ENCODE data around the gene APOBEC3C.

APOBEC3C gene

DNA sequence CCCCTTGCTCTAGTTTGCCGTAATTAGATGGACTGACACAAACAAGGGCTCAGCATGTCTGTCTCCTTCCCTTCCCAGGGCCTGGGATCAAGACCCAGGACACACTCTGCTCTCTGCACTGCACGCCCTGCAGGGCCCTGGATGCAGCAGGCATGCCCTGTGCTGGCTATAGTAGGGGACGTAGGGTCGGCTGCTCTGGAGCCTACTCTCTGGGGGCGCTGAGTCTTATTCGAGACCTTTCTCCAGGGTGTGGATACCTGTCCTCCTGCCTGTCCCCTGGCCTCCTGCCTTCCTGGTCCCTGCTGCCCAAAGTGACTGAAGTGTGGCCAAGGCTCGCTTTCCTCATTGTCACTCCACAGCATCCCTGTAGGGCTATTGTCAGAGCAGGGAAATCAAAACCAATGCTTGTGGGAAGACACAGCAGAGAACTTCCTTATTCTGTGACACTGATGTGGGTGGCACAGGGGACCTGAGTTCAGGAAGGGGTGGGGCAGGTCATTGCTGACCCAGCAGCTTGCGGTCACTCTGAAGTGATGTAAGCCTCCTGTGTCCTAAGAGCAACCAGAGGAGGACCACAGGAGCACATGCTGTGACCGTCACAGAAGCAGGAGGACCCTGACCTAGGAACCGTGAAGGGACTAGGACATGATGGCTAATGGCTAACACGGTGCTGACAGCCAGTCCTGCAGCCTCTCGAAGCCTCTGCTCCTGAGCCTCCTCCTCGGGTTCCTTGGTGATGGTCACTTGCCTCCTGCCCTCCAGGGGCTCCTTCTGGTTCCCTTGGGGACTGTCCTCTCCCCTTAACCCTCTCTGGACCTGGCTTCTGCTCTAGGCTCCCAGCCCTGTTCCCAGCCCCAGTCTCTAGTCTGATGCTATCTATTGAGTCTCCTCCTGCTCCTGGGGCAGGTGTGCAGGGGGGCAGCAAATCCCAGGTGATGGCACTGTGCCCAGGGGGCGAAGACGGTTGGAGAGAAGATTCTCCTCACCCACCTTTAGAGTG lies 46.3 kb upstream of the APOBEC3C start:
- DNase-seq (ENCODE audit: low read depth): no peak
- TF ChIP-seq, protein P1, sequence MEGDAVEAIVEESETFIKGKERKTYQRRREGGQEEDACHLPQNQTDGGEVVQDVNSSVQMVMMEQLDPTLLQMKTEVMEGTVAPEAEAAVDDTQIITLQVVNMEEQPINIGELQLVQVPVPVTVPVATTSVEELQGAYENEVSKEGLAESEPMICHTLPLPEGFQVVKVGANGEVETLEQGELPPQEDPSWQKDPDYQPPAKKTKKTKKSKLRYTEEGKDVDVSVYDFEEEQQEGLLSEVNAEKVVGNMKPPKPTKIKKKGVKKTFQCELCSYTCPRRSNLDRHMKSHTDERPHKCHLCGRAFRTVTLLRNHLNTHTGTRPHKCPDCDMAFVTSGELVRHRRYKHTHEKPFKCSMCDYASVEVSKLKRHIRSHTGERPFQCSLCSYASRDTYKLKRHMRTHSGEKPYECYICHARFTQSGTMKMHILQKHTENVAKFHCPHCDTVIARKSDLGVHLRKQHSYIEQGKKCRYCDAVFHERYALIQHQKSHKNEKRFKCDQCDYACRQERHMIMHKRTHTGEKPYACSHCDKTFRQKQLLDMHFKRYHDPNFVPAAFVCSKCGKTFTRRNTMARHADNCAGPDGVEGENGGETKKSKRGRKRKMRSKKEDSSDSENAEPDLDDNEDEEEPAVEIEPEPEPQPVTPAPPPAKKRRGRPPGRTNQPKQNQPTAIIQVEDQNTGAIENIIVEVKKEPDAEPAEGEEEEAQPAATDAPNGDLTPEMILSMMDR (IDR thresholded peaks at IDR 0.05; ENCODE audit: control insufficient read depth, insufficient read depth, low read depth, low read length, missing control alignments): no peak
- H3K4me3 ChIP-seq (ENCODE audit: control insufficient read depth, low read depth, low read length): no peak overlapping the region

DNA sequence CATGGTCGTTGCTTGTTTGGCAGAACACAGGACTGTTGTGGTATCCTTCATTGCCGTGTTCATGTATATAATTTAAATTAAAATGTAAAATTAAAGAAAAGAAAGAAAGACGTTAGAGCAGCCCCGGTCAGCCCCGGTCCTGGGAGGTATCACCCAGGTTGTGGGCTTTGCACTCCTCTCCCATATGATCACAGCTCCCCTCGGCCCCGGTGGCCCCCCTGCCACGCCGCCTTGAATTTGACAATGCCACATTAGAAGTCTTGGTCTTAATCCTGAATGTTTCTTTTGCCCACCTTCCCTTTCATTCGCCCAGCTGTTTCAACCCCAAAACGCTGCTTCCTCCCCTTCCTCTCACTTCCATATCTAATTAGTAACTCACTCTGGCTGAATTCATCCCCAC lies 45.3 kb upstream of the APOBEC3C start:
- no peak overlapping the region for H3K4me3 ChIP-seq (ENCODE audit: control insufficient read depth, low read depth, low read length)
- TF ChIP-seq, protein P1 (IDR thresholded peaks at IDR 0.05; ENCODE audit: control insufficient read depth, insufficient read depth, low read depth, low read length, missing control alignments): no peak
- no peak for DNase-seq (ENCODE audit: low read depth)

DNA sequence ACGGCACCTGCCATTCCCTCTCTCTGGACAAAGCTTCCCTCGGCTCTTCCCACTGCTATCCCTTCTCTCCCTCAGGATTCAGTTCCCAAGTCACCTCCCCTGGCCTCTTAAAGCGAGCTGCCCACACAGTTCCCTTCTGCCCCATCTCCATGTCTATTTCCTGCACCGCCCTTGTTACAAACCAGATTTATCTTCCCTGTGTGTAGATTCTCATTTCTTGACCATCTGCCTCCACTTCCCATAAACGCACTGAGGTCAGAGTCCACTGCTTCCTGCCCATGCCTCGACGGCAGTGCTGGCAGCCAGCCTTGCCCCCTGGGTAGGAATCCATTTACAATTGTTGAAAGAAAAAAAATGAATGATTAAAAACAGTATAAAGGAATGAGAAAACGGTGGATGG lies 43.5 kb upstream of the APOBEC3C start:
- TF ChIP-seq, protein P1 (IDR thresholded peaks at IDR 0.05; ENCODE audit: control insufficient read depth, insufficient read depth, low read depth, low read length, missing control alignments): no peak
- DNase-seq (ENCODE audit: low read depth): no peak
- H3K4me3 ChIP-seq (ENCODE audit: control insufficient read depth, low read depth, low read length): no peak overlapping the region

DNA sequence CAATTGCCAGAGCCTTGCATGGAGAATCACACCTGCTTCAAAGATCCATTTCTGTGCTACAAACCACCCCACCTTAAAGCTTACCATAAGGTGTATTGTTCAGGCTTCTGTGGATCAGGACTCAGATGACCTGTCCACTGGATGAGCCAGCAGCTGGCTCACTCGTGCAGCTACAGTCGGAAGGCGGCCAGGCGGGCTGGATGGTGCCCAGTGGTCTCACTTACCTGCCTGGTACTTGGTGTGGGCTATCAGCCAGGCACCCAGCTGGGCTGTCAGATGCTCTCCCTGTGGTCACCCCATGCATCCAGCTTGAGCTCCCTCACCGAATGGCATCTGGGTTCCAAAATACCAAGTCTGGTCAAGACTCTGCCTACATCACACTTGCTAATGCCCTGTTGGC lies 42.9 kb upstream of the APOBEC3C start:
- DNase-seq (ENCODE audit: low read depth): no peak
- TF ChIP-seq, protein P1 (IDR thresholded peaks at IDR 0.05; ENCODE audit: control insufficient read depth, insufficient read depth, low read depth, low read length, missing control alignments): no peak
- H3K4me3 ChIP-seq (ENCODE audit: control insufficient read depth, low read depth, low read length): no peak overlapping the region

DNA sequence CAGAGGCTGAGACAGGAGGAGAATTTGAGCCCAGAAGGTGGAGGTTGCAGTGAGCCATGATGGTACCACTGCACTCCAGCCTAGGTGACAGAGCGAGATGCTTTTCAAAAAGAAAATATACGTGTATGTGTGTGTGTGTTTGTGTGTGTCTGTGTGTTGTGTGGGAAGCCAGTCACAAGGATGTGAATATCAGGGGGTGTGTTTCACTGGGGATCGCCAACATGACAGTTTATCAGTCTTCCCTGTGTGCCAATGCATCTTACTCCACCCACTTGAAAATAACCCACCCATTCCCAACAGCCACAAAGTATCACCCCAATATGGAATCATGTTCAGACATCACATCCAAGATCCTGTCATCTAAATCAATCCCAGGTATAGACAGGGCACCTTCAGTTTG lies 42.3 kb upstream of the APOBEC3C start:
- TF ChIP-seq, protein P1 (IDR thresholded peaks at IDR 0.05; ENCODE audit: control insufficient read depth, insufficient read depth, low read depth, low read length, missing control alignments): no peak
- no peak for DNase-seq (ENCODE audit: low read depth)
- H3K4me3 ChIP-seq (ENCODE audit: control insufficient read depth, low read depth, low read length): no peak overlapping the region

DNA sequence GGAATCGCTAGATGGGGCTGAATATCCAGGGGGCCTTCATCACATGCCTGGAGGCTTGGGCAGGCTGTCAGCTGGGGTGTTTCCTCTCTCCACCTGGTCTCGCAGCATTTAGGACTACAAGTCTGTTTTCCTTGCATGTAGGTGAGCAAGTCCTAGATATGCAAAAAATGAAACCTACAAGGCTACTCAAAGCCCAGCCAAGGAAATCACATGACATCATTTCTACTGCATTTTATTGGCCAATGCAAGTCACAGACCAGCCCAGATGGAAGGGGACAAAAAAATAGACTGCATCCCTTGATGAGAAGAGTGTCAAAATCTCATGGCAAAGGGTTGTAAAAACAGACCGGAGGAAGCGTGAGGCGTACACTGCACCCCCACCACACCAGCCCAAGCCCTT lies 41.5 kb upstream of the APOBEC3C start:
- TF ChIP-seq, protein P1 (IDR thresholded peaks at IDR 0.05; ENCODE audit: control insufficient read depth, insufficient read depth, low read depth, low read length, missing control alignments): no peak
- no peak for DNase-seq (ENCODE audit: low read depth)
- H3K4me3 ChIP-seq (ENCODE audit: control insufficient read depth, low read depth, low read length): no peak overlapping the region
